GM20000 (cell line): ENCODE measurements around the gene MISFA.

Experiments
- DNase-seq: peaks from one replicate; pipeline ENCODE4 v3.0.0; 2012; ENCODE audit warnings: low spot score
- TF ChIP-seq, protein P1 (sequence below): IDR thresholded peaks from 2 replicates; pipeline ENCODE4 v1.5.1; 2012; ENCODE audit warnings: mild to moderate bottlenecking, control low read depth; ENCODE audit errors: extremely low read depth, missing control alignments

Gene MISFA

DNA sequence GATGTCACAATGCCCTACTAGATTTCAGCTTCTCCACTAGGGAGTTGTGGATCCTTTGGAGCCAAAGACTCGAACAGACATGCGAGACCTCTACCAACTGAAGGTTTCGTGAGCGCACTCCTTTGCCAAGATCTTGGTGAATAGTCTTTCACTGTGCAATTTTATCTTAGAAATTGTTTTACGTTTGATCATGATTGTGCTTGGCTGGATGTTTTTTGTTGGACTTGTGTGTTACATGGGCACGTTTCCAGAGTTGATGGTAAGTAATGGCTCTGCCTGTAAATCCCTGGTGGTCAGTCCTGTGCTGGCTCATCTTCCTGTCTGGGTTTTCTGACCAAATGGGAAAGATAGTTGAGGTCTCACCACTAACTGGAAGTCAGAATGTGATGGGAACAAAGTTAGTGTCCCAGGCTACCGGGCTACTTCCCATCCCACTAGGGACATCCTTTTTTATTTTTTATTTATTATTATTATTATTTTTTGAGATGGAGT lies at the start of gene MISFA:
MISFA (plus strand) TSS at position 51 of the 492 bp plus-strand sequence; CDS start at position 191, 140 bp downstream.
- TF ChIP-seq, protein P1, sequence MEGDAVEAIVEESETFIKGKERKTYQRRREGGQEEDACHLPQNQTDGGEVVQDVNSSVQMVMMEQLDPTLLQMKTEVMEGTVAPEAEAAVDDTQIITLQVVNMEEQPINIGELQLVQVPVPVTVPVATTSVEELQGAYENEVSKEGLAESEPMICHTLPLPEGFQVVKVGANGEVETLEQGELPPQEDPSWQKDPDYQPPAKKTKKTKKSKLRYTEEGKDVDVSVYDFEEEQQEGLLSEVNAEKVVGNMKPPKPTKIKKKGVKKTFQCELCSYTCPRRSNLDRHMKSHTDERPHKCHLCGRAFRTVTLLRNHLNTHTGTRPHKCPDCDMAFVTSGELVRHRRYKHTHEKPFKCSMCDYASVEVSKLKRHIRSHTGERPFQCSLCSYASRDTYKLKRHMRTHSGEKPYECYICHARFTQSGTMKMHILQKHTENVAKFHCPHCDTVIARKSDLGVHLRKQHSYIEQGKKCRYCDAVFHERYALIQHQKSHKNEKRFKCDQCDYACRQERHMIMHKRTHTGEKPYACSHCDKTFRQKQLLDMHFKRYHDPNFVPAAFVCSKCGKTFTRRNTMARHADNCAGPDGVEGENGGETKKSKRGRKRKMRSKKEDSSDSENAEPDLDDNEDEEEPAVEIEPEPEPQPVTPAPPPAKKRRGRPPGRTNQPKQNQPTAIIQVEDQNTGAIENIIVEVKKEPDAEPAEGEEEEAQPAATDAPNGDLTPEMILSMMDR = no peak
- no peak for DNase-seq

DNA sequence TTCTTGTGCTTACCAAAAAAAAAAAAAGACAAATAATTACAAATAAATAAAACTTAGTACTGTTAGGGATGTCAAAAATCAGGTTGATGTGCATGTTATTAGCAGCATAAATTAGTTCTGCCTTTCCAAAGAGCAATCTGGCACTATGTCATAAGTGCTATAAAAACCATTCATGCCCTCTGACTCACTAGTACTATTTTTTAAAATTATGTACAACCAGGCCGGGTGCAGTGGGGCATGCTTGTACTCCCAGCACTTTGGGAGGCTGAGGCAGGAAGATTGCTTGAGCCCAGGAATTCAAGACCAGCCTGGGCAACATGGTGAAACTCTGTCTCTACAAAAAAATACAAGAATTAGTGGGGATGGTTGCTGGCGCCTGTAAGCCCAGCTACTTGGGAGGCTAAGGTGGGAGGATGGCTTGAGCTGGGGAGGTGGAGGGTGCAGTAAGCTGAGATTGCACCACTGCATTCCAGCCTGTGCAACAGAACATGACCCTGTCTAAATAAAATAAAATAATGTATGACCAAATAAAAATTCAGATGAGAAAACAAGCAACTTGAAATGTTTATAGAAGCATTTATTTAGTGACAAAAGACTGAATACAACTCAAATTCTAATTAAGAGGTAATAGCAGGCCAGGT lies 36.4 kb upstream of the MISFA start:
- TF ChIP-seq, protein P1 = no peak

DNA sequence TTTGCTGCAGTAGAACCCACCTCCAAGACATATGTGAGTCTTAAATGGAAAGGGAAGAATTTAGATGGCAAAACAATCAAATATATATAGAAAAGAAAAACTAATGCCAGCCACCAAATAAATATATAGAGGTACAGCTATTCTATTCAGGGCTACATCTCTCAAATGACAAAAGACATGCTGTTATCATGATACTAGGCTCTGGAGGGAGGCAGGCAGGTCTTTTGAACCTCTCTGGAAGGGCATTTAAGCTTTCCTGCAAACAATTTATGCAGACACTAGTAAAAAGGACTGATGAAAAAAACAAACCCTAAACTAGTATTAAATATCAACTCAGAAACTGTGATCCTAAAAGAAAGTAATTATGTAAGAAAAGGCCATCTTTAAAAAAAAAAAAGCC lies 35.4 kb upstream of the MISFA start:
- no peak for DNase-seq
- TF ChIP-seq, protein P1 = no peak

More for the DNA sequence above, 36.4 kb upstream of the MISFA start:
- DNase-seq = no peak

DNA sequence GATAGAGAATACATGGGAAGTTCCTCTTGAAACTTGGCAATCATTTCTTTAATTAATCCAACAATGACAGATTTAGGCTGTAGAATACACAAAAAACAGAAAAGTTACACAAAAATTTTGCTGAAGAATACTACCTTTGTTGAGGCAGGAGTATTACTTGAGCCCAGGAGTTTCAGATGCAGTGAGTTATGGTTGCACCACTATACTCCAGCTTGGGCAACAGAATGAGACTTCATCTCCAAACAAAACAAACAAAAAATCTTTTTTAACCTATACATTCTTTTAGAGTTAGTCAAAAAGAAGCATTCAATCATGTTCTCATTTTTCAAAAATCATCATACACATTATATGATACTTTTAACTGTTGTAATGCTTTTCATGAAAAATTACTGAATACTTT lies 33.2 kb upstream of the MISFA start:
- DNase-seq = no peak
- TF ChIP-seq, protein P1 = no peak

DNA sequence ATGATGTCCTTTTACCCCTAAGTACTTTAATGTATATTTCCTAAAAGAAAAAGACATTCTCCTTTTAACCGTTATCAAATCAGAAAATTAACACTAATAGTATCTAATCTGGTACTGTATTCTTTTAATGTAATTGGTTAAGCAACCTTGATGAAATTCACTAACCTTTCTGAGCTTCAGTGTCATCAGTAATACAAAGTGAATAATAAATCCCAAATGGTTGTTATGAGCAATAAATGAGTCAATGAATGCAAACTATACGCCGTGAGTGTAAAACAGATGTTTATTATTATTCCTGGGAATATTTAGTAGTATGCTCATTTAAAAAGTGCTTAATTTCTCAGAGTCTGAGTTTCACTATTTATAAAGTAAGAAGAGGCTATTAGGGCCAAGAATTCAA lies 32.5 kb upstream of the MISFA start:
- TF ChIP-seq, protein P1 = no peak
- no peak for DNase-seq

DNA sequence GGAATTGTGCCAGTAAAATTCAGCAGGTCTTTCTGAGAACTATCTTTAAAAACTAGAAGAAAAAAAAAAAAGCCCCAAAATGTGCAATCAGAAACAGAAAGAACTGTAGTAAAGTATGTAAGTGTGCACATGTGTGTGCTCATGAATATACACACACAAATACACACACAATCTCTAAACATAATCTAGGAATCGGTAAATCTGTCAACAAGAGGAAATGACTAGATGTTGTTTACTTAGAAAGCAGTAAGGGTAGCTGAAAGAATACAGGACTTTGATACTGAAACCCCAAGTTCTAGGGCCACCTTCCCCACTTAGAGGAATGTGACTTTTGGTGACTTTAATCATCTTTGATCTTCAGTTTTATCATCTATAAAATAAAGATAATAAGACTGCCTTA lies 24.2 kb upstream of the MISFA start:
- DNase-seq = no peak
- TF ChIP-seq, protein P1 = no peak

DNA sequence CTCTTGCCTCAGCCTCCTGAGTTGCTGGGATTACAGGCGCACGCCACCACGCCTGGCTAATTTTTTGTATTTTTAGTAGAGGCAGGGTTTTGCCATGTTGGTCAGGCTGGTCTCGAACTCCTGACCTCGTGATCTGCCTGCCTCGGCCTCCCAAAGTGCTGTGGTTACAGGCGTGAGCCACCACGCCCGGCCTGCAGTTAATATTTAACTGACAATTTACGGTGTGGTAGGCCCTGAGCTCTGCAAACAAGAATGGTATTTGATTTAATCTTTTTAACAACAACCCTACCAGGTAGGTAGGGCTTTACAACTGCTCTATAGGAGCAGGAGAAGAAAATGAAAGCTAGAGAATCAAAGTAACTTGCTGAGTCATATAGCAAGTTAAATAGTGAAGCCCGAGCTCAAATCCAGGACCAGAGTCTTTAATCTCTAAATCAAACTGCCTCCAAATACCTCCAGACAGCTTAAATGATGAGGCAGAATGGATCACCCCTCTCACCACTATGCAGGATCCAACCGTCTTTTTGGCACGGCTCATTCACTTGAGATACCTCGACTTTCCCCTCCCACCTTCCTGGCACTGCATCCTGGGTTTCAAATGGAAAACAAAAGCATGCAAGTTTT lies 20.5 kb upstream of the MISFA start:
- peak; percentile 34 for DNase-seq
- TF ChIP-seq, protein P1 = no peak
